GM12872 (cell line): ENCODE measurements around the gene BBX.

Source experiments
- TF ChIP-seq, protein P1 (sequence below): IDR thresholded peaks from 3 replicates; pipeline ENCODE4 v1.5.1; 2011; ENCODE audit warnings: low read depth, mild to moderate bottlenecking, low read length, moderate library complexity; ENCODE audit not compliant: insufficient read depth

Gene BBX

DNA sequence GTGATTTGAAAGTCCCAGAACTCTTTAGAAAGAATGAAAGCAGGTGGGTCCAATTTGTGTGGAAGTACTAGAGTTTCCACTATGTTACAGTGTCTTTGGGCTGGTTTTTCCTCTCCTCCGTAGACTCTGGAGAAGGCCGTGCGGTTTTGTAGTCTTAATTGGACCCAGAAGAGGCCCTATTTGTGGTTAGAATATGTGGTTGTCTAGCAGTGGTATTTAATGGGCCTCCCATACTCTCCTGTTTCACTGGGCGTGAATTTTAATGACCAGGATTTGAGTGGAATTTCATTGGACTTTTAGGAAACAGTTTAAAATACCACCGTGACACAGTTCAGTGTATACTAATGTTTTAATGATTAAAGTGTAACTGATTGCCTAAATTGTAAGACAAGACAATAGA is 182.3 kb downstream of the BBX start:
- TF ChIP-seq, protein P1, sequence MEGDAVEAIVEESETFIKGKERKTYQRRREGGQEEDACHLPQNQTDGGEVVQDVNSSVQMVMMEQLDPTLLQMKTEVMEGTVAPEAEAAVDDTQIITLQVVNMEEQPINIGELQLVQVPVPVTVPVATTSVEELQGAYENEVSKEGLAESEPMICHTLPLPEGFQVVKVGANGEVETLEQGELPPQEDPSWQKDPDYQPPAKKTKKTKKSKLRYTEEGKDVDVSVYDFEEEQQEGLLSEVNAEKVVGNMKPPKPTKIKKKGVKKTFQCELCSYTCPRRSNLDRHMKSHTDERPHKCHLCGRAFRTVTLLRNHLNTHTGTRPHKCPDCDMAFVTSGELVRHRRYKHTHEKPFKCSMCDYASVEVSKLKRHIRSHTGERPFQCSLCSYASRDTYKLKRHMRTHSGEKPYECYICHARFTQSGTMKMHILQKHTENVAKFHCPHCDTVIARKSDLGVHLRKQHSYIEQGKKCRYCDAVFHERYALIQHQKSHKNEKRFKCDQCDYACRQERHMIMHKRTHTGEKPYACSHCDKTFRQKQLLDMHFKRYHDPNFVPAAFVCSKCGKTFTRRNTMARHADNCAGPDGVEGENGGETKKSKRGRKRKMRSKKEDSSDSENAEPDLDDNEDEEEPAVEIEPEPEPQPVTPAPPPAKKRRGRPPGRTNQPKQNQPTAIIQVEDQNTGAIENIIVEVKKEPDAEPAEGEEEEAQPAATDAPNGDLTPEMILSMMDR = no peak

GRCh38 chr3:107710851-107711250 is 188.1 kb downstream of the BBX start:
- TF ChIP-seq, protein P1 = no peak

DNA sequence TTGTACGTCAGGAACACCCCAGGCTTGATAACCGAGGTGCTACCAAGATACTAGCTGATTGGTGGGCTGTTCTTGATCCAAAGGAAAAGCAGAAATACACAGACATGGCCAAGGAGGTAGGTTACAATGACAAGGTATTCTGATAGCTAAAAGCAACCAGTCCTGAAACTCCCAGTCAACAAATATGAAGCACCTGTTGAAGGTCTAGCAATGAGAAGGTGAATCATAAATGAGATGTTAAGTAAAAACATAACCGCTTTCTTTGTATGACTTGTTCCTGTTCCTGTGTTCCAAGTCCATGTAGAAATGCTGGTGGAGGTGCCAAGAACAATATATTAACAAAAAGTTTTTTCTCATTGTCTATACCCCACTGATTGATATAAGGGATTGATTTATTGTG is 194.0 kb downstream of the BBX start:
- TF ChIP-seq, protein P1 = no peak

DNA sequence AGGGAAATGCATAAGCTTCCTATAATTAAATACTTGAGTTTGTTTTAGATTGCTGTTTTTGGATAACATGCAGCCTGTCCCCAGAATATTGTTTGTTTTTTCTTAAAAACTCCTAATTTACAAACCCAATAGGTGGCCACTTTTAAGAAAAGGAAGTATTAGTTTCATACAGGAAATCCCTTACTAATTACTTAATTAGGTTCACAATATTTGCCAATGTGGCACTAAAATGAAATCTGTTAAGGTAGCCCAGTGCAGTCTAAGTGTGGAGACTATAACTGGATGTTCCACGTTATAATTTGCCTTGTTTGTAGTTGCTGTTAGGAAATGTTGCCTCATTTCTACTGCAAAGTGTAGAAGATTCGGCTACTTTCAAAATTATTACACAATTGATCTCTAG is 195.8 kb downstream of the BBX start:
- TF ChIP-seq, protein P1 = no peak

DNA sequence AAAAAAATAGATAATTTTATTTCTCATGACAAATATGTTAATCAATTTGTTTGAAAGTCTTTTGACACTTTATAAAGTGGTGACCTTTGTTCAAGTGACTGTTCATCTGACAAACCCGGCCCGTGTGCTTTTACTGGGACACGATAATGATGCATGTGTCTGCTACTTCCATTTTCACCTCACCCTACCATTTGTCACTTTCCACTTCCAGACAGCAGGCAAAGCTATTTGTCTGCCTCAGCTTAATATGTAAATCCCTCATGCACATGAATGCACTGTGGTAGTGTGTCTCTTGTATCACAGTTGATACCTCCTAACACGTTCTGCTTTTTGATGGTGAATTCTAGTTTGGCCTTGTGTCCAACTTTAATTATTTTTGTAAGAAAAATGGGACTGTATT is 204.3 kb downstream of the BBX start:
- TF ChIP-seq, protein P1 = no peak

DNA sequence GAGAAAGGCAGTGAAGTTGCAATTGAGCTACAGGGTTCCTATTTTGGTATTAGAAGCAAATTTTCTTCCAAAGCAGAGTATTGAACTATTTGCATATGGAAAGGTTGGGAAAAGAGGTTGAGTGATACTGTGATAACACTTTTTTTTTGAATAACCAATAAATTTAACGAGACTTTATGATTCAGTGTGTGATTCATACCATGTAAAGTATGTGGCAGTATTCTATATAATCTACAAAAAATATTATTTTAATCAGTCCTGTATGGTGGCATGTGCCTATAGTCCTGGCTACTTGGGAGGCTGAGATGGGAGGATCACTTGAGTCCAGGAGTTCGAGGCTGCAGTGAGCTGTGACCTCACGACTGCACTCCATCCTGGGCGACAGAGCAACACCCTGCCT is 206.9 kb downstream of the BBX start:
- TF ChIP-seq, protein P1 = no peak

GRCh38 chr3:107734317-107734716 is 211.6 kb downstream of the BBX start:
- TF ChIP-seq, protein P1 = no peak

GRCh38 chr3:107737914-107738313 is 215.2 kb downstream of the BBX start:
- TF ChIP-seq, protein P1 = no peak
